Peyer's patch (tissue), 4 donors: ENCODE data around the gene FZR1.

Source experiments
- POLR2A ChIP-seq, 2 donors: fragments of 450-650 bp; IDR thresholded peaks; one replicate each; pipeline ENCODE4 v1.5.1; 2017; ENCODE audit warnings: antibody characterized with exemption in 2 of 2, mild to moderate bottlenecking in 2 of 2, moderate library complexity in 2 of 2
- TF ChIP-seq, protein P1 (sequence below), 6 experiments: fragments of 450-650 bp in 4 of 6; fragments of 200-600 bp in 2 of 6; sonication (generic) in 1 of 6; IDR thresholded peaks; one replicate each; pipeline ENCODE4 v1.5.1; 2017 to 2019; ENCODE audit warnings: antibody characterized with exemption in 6 of 6, mild to moderate bottlenecking in 3 of 6, moderate library complexity in 1 of 6

GRCh38 chr19:3573858-3574637 lies 67.9 kb downstream of the FZR1 start:
- TF ChIP-seq, protein P1, sequence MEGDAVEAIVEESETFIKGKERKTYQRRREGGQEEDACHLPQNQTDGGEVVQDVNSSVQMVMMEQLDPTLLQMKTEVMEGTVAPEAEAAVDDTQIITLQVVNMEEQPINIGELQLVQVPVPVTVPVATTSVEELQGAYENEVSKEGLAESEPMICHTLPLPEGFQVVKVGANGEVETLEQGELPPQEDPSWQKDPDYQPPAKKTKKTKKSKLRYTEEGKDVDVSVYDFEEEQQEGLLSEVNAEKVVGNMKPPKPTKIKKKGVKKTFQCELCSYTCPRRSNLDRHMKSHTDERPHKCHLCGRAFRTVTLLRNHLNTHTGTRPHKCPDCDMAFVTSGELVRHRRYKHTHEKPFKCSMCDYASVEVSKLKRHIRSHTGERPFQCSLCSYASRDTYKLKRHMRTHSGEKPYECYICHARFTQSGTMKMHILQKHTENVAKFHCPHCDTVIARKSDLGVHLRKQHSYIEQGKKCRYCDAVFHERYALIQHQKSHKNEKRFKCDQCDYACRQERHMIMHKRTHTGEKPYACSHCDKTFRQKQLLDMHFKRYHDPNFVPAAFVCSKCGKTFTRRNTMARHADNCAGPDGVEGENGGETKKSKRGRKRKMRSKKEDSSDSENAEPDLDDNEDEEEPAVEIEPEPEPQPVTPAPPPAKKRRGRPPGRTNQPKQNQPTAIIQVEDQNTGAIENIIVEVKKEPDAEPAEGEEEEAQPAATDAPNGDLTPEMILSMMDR (IDR thresholded peaks at IDR 0.05): no peak
- TF ChIP-seq POLR2A (IDR thresholded peaks at IDR 0.05): no peak
